Adrenal gland (tissue), 12 donors: ENCODE results near the gene NDEL1. TPM values are rescaled to one million over a fixed set of nuclear protein-coding genes. Genes with fewer than 3 reads are reported as not detected.

ENCODE experiments used
- DNase-seq, 7 donors: peaks; one replicate each; pipeline ENCODE4 v3.0.0-alpha.2; 2019 to 2020
- H3K27ac ChIP-seq, 5 donors: fragments of 200-600 bp; sonication (generic) in 4 of 5; 1 replicate in 3 of 5; 2 replicates in 2 of 5; pipeline versions ENCODE4 v1.5.1 to v1.8.0; 2016 to 2020; ENCODE audit warnings: mild to moderate bottlenecking in 1 of 5
- H3K27me3 ChIP-seq: fragments of 200-600 bp; 2 replicates; pipeline ENCODE4 v1.8.0; 2021
- H3K36me3 ChIP-seq, 2 donors: fragments of 200-600 bp; replicated peaks in 1 of 2; 1 replicate in 1 of 2; 2 replicates in 1 of 2; pipeline versions ENCODE4 v1.5.1 to v1.8.0; 2018 to 2022
- H3K4me1 ChIP-seq, 2 donors: fragments of 200-600 bp; replicated peaks in 1 of 2; 1 replicate in 1 of 2; 2 replicates in 1 of 2; pipeline versions ENCODE4 v1.5.1 to v1.8.0; 2018 to 2021
- H3K4me3 ChIP-seq, 4 donors: fragments of 200-600 bp; sonication (generic) in 3 of 4; one replicate each; pipeline ENCODE4 v1.5.1; 2016 to 2018
- H3K9me3 ChIP-seq, 3 donors: fragments of 200-600 bp; sonication (generic) in 1 of 3; replicated peaks in 1 of 3; 1 replicate in 2 of 3; 2 replicates in 1 of 3; pipeline versions ENCODE4 v1.5.1 to v1.8.0; 2016 to 2021
- POLR2A ChIP-seq, 2 donors: fragments of 450-650 bp; IDR thresholded peaks; one replicate each; pipeline ENCODE4 v1.6.1; 2017; ENCODE audit warnings: antibody characterized with exemption in 2 of 2, mild to moderate bottlenecking in 2 of 2, moderate library complexity in 1 of 2
- WGBS, 4 donors: extraction: QIAGEN DNeasy Blood & Tissue Kit in 2 of 4; methylation state at CpG; one replicate each; pipeline versions ENCODE4 v1.1.5 to v1.1.7; 2013 to 2017; 5-methylcytosine and 5-hydroxymethylcytosine counted together
- intact Hi-C, 2 donors: fragments of 100-400 bp; cut with DNase I; formaldehyde crosslinking; loops; one replicate each; pipeline versions ENCODE4 v1.14.1 to v1.15.0; 2022 to 2023
- polyA plus RNA-seq, 3 donors: library from polyadenylated mRNA; stranded (reverse); fragments of 200-250 nt in 2 of 3; fragments of 350-450 nt in 1 of 3; fragmentation: Illumina TruSeq in 1 of 3; extraction: RNeasy Lipid Tissue Mini Kit (QIAGEN cat#74804) in 1 of 3; gene quantifications; one replicate each; pipeline ENCODE4 v1.2.3, GENCODE V29; 2013 to 2014
- total RNA-seq, 9 donors: library from RNA; depleted of rRNA in 4 of 9; stranded (reverse); fragments of >200 nt in 4 of 9; fragments of 120-200 nt in 1 of 9; fragmentation: NEBNext Ultra II Directional in 1 of 9; extraction: Animal tissue kit (Norgen Biotek cat#: 25700) in 1 of 9; gene quantifications; one replicate each; pipeline versions ENCODE4 v1.1.0 to v1.2.4, GENCODE V29; 2013 to 2023
- TF ChIP-seq, protein P1 (sequence below), 6 experiments: fragments of 450-650 bp in 4 of 6; fragments of 200-600 bp in 2 of 6; sonication (generic) in 1 of 6; IDR thresholded peaks; 1 replicate in 5 of 6; 2 replicates in 1 of 6; pipeline versions ENCODE4 v1.5.1 to v1.8.0; 2016 to 2021; ENCODE audit warnings: antibody characterized with exemption in 6 of 6, mild to moderate bottlenecking in 2 of 6, moderate library complexity in 1 of 6
- donor health status: healthy with polysubstance abuse.
- donor health status: Bipolar disorder and iron deficiency.
- donor health status: DM: yes; HTN: yes; CAD: no.
- donor health status: DM: no; HTN: no; CAD: no.
- donor health status: DM: no; HTN: no; CAD: no.
- donor health status: DM: yes; HTN: yes; CAD: no.

NDEL1 gene
- total and polyA plus RNA-seq, 12 donors, result 21.9 to 265 (median 47.0) TPM

DNA sequence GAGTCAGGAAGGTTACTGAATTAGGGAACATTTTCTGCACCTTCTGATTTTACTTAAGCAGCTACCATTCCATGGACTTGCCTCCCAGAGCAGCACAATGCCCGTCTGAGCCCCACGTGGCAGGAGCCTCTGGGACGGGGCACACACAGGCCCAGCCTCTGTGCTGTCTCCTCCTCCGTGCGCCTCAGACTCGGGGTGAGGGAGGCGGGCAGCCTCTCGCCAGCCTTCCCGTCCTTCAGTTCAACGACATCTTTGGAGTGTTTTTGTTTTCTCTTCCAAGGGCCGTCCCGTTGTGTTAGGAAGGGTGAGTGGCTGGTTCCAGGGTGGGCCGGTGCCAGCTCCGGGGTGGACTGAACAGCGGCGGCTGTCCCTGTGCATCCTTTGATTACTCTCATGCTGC is 31.8 kb downstream of the NDEL1 start:
- no peaks in the 10 kb centered on the region for H3K27me3 ChIP-seq
- no peaks in the 10 kb centered on the region for H3K9me3 ChIP-seq
- WGBS, 4 donors, result 84 to 88% (median 85%) methylated on average over 16 of the region's 16 CpGs
- peak in 1 of 7 donors; percentile 37 for DNase-seq
- H3K4me1 ChIP-seq, result peaks cover 12 to 30% of the 10 kb centered on the region in 2 donors
- H3K27ac ChIP-seq, result no peak overlapping the region
- TF ChIP-seq, protein P1, sequence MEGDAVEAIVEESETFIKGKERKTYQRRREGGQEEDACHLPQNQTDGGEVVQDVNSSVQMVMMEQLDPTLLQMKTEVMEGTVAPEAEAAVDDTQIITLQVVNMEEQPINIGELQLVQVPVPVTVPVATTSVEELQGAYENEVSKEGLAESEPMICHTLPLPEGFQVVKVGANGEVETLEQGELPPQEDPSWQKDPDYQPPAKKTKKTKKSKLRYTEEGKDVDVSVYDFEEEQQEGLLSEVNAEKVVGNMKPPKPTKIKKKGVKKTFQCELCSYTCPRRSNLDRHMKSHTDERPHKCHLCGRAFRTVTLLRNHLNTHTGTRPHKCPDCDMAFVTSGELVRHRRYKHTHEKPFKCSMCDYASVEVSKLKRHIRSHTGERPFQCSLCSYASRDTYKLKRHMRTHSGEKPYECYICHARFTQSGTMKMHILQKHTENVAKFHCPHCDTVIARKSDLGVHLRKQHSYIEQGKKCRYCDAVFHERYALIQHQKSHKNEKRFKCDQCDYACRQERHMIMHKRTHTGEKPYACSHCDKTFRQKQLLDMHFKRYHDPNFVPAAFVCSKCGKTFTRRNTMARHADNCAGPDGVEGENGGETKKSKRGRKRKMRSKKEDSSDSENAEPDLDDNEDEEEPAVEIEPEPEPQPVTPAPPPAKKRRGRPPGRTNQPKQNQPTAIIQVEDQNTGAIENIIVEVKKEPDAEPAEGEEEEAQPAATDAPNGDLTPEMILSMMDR (IDR thresholded peaks at IDR 0.05), result no peak
- no peak for TF ChIP-seq POLR2A (IDR thresholded peaks at IDR 0.05)
- H3K36me3 ChIP-seq, result peaks cover 0 to 40% of the 10 kb centered on the region in 2 donors
- intact Hi-C loops, result no loop called here
- H3K4me3 ChIP-seq, result no peak overlapping the region

GRCh38 chr17:8468127-8468526 is 32.4 kb downstream of the NDEL1 start:
- Histone ChIP-seq H3K4me3 (no peak overlapping the region), H3K27ac (no peak overlapping the region), H3K4me1 (peaks cover 12 to 30% of the 10 kb centered on the region in 2 donors), H3K36me3 (peaks cover 0 to 36% of the 10 kb centered on the region in 2 donors), H3K9me3 (no peaks in the 10 kb centered on the region), H3K27me3 (no peaks in the 10 kb centered on the region)
- TF ChIP-seq, protein P1 (IDR thresholded peaks at IDR 0.05), result no peak
- TF ChIP-seq POLR2A (IDR thresholded peaks at IDR 0.05), result no peak
- intact Hi-C loops, result no loop called here
- WGBS, 4 donors, result 88 to 93% (median 90%) methylated on average over 9 of the region's 9 CpGs
- peak in 1 of 7 donors; percentile 49 for DNase-seq

- no peak overlapping the region for H3K4me3 ChIP-seq
- H3K9me3 ChIP-seq, result no peaks in the 10 kb centered on the region
- no peaks in the 10 kb centered on the region for H3K27me3 ChIP-seq
- no peak overlapping the region for H3K27ac ChIP-seq
- H3K4me1 ChIP-seq, result peaks cover 12 to 30% of the 10 kb centered on the region in 2 donors
- WGBS, 4 donors, result 79 to 90% (median 87%) methylated on average over 3 of the region's 3 CpGs
- peaks cover 0 to 33% of the 10 kb centered on the region in 2 donors for H3K36me3 ChIP-seq
- DNase-seq, result peak in 1 of 7 donors; percentile 46
- intact Hi-C loops, result no loop called here
- TF ChIP-seq, protein P1 (IDR thresholded peaks at IDR 0.05), result no peak
- TF ChIP-seq POLR2A (IDR thresholded peaks at IDR 0.05), result no peak
Measured at GRCh38 chr17:8468980-8469379, 33.3 kb downstream of the NDEL1 start.

- peak in 2 of 7 donors; percentile 38 to 56 for DNase-seq
- intact Hi-C loops, result loop anchor here in 1 of 2 donors (10.0 kb wide), 1 partner anchor 275 kb away; the partner anchor contains the start of gene CCDC42
- WGBS, 4 donors, result 57 to 80% (median 61%) methylated on average over 11 to 12 of the region's 12 CpGs
- H3K27me3 ChIP-seq, result no peaks in the 10 kb centered on the region
- peaks cover 9 to 25% of the 10 kb centered on the region in 2 donors for H3K4me1 ChIP-seq
- peaks cover 0 to 42% of the 10 kb centered on the region in 2 donors for H3K36me3 ChIP-seq
- TF ChIP-seq, protein P1 (IDR thresholded peaks at IDR 0.05), result no peak
- TF ChIP-seq POLR2A (IDR thresholded peaks at IDR 0.05), result no peak
- H3K9me3 ChIP-seq, result no peaks in the 10 kb centered on the region
- H3K4me3 ChIP-seq, result no peak overlapping the region
- H3K27ac ChIP-seq, result peak overlapping the region; percentile 56 to 86 (median 74)
Measured at GRCh38 chr17:8469964-8470363, 34.3 kb downstream of the NDEL1 start.
